NCI-H510A treated with DMSO at 0.1 percent for 48 hours (cell line): Measurements from ENCODE around the gene PRR23E.

Experiments used
- DNase-seq: peaks from one replicate; lab custom pipeline; 2025; lab: John Stamatoyannopoulos, UW

Gene PRR23E

GRCh38 chr3:127228866-127229265 is 35.9 kb downstream of the PRR23E start:
- no peak for DNase-seq

- DNase-seq, result no peak
Observed at GRCh38 chr3:127233371-127233770, 40.4 kb downstream of the PRR23E start.

GRCh38 chr3:127234778-127235177 is 41.8 kb downstream of the PRR23E start:
- DNase-seq, result no peak

GRCh38 chr3:127235706-127236105 is 42.8 kb downstream of the PRR23E start:
- DNase-seq, result no peak

- no peak for DNase-seq
Observed at GRCh38 chr3:127237835-127238234, 44.9 kb downstream of the PRR23E start.

GRCh38 chr3:127238602-127239001 is 45.7 kb downstream of the PRR23E start:
- no peak for DNase-seq

GRCh38 chr3:127247292-127247691 is 54.4 kb downstream of the PRR23E start:
- DNase-seq, result no peak
